ENCODE measurements around the gene DHX34.

GRCh38 chr19:47363758-47364531 is 14.8 kb downstream of the DHX34 start:
- TF ChIP-seq CTCF (IDR thresholded peaks at IDR 0.05) (no peak), EP300 (IDR thresholded peaks at IDR 0.05; ENCODE audit: borderline replicate concordance in 1 of 2, low read depth in 1 of 2, low read length in 1 of 2) (no peak), RCOR1 (IDR thresholded peaks at IDR 0.05; ENCODE audit: low read length) (no peak), POLR2AphosphoS5 (IDR thresholded peaks at IDR 0.05; ENCODE audit: low read depth, low read length) (no peak), SIN3A (IDR thresholded peaks at IDR 0.05; ENCODE audit: borderline replicate concordance, low read depth, low read length) (no peak), TAF1 (IDR thresholded peaks at IDR 0.05; ENCODE audit: borderline replicate concordance, low read depth, low read length) (no peak), REST (IDR thresholded peaks at IDR 0.05; ENCODE audit: low read depth, low read length) (no peak), TEAD4 (IDR thresholded peaks at IDR 0.05; ENCODE audit: borderline replicate concordance, insufficient read depth) (no peak), EZH2phosphoT487 (IDR thresholded peaks at IDR 0.05; ENCODE audit: borderline replicate concordance, low read depth) (no peak), RAD21 (IDR thresholded peaks at IDR 0.05; ENCODE audit: low read length) (no peak), ELF1 (IDR thresholded peaks at IDR 0.05) (no peak), JUND (IDR thresholded peaks at IDR 0.05) (no peak), CHD2 (IDR thresholded peaks at IDR 0.05; ENCODE audit: low read length, partially characterized antibody) (no peak)
- TF ChIP-seq, protein P1, sequence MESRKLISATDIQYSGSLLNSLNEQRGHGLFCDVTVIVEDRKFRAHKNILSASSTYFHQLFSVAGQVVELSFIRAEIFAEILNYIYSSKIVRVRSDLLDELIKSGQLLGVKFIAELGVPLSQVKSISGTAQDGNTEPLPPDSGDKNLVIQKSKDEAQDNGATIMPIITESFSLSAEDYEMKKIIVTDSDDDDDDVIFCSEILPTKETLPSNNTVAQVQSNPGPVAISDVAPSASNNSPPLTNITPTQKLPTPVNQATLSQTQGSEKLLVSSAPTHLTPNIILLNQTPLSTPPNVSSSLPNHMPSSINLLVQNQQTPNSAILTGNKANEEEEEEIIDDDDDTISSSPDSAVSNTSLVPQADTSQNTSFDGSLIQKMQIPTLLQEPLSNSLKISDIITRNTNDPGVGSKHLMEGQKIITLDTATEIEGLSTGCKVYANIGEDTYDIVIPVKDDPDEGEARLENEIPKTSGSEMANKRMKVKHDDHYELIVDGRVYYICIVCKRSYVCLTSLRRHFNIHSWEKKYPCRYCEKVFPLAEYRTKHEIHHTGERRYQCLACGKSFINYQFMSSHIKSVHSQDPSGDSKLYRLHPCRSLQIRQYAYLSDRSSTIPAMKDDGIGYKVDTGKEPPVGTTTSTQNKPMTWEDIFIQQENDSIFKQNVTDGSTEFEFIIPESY (IDR thresholded peaks at IDR 0.05; ENCODE audit: borderline replicate concordance, low read depth), result no peak
